Activated naive CD4-positive, alpha-beta T cell treated with anti-CD3 and anti-CD28 coated beads, Interleukin-2, amount 10 ng/mL, durations not matched to agents 7 days and 5 days (primary cell): ENCODE data around the gene TMEM181.
"Not testable (repeated sequence)": the region's sequence is repeated elsewhere in the genome, so short reads cannot be mapped to it uniquely, and the experiment has no call there.

Experiments
- CTCF ChIA-PET: fragments of 350-600 bp; sonication (Branson Sonifier 250); formaldehyde crosslinking; loops from one replicate; lab custom pipeline; 2021; ENCODE audit warnings: antibody characterized with exemption; lab: Charles Lee
- DNase-seq: peaks from one replicate; pipeline ENCODE4 v3.0.0-alpha.2; 2020
- H3K27ac Mint-ChIP-seq: one replicate; pipeline ENCODE4 v1.8.0; 2021; ENCODE audit warnings: mild to moderate bottlenecking, moderate library complexity, mixed read lengths
- H3K27me3 Mint-ChIP-seq: one replicate; pipeline ENCODE4 v1.8.0; 2021; ENCODE audit warnings: mild to moderate bottlenecking, mixed read lengths
- H3K36me3 Mint-ChIP-seq: one replicate; pipeline ENCODE4 v1.8.0; 2021; ENCODE audit warnings: mixed read lengths
- H3K4me1 Mint-ChIP-seq: one replicate; pipeline ENCODE4 v1.8.0; 2021; ENCODE audit warnings: mixed read lengths
- H3K4me3 Mint-ChIP-seq: one replicate; pipeline ENCODE4 v1.8.0; 2021; ENCODE audit warnings: mild to moderate bottlenecking, moderate library complexity, mixed read lengths
- H3K9me3 Mint-ChIP-seq: one replicate; pipeline ENCODE4 v1.8.0; 2021; ENCODE audit warnings: mixed read lengths

Gene TMEM181

DNA sequence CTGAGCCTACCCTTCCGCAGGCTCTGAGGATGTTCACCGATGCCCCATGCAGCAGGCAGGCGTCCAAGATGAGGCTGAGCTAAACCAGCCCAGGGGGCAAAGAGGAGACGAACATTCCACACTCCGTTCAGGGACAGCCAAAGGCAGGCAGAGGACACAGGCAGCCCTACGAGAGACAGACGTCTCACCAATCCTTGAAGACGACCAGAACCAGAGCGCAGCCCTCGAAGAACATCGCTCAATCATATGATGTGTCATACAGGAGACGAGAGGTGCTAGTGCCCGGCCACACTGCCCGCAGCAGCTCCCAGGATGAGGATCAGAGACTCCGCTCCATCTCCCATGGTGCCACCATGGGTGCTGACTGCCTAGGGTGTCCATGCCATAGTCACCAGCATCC lies 35.6 kb upstream of the TMEM181 start:
- Mint-ChIP-seq H3K9me3 (no peaks in the 10 kb centered on the region), H3K36me3 (peaks cover 3% of the 10 kb centered on the region), H3K27me3 (peaks cover 79% of the 10 kb centered on the region), H3K4me1 (no peaks in the 10 kb centered on the region), H3K27ac (no peak overlapping the region), H3K4me3 (no peak overlapping the region)
- CTCF ChIA-PET = no interaction called here
- DNase-seq = no peak

DNA sequence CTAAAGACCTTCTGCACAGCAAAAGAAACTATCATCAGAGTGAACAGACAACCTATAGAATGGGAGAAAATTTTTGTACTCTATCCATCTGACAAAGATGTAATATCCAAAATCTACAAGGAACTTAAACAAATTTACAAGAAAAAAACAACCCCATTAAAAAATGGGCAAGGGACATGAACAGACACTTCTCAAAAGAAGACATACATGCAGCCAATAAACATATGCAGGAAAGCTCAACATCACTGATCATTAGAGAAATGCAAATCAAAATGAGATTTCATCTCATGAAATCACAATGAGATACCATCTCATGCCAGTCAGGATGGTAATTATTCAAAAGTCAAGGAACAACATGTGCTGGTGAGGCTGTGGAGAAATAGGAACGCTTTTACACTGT lies 32.0 kb upstream of the TMEM181 start:
- DNase-seq, H3K27ac Mint-ChIP-seq, H3K4me3 Mint-ChIP-seq, H3K4me1 Mint-ChIP-seq, H3K9me3 Mint-ChIP-seq, H3K36me3 Mint-ChIP-seq, CTCF ChIA-PET: not testable (repeated sequence)
- peaks cover 66% of the 10 kb centered on the region for H3K27me3 Mint-ChIP-seq

DNA sequence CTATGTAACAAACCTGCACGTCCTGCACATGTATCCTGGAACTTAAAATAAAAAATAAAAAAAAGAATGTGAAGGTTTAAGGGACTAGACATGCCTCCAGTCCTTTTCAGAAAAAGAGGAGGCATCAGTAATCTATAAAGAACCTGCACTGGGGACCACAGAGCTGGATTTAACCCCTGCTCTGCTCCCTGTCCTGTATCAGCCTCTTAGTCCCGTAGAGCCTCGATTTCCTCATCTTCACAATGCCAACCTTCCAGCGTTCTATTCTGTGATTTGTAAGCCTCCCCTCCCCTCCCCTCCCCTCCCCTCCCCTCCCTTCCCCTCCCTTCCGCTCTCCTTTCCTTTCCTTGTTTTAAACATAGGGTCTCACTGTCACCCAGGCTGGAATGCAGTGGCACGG lies 31.1 kb upstream of the TMEM181 start:
- Mint-ChIP-seq H3K36me3 (peaks cover 3% of the 10 kb centered on the region), H3K27me3 (peaks cover 62% of the 10 kb centered on the region), H3K27ac (no peak overlapping the region), H3K4me1 (no peaks in the 10 kb centered on the region), H3K9me3 (no peaks in the 10 kb centered on the region), H3K4me3 (no peak overlapping the region)
- CTCF ChIA-PET = no interaction called here
- DNase-seq = no peak

DNA sequence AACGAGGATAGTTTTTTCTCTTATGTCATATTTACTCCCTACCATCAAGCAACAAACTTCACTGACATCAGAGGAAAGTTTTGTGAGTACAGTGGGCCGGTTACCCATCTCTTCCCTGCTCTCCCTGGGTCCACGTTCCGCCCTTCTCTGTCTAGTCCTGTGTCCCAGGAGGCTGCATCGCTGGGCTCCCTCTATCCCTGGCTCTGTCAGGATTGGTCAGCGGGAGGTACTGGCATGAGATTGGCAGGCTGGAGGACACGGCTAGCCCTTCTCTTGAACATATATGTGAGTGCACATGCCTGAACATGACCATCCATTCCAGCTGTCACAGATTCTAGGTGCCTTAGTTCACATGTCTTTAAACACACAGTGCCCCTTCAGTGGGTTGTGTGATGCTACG lies 30.3 kb upstream of the TMEM181 start:
- Mint-ChIP-seq H3K9me3 (no peaks in the 10 kb centered on the region), H3K36me3 (peaks cover 3% of the 10 kb centered on the region), H3K4me3 (no peak overlapping the region), H3K27ac (no peak overlapping the region), H3K27me3 (peaks cover 57% of the 10 kb centered on the region), H3K4me1 (no peaks in the 10 kb centered on the region)
- no peak for DNase-seq
- CTCF ChIA-PET = no interaction called here

DNA sequence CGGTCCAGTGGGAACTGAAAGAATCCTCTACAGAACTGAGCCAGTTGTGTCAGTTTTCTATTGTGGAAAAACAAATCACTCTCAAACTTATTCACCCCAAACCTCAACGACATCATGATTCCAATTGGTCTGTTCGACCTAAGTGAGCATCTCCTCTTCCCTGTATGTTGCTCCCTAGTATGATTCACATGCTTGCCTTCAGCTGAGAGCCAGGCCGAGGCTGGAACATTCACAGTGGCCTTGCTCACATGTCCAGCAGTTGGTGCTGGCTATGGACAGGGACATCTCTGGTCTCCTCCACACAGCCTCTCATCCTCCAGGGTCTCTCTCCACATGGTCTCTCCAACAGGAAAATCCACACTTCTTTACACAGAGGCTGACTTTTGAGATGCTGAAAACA lies 28.3 kb upstream of the TMEM181 start:
- H3K27me3 Mint-ChIP-seq = peaks cover 53% of the 10 kb centered on the region
- CTCF ChIA-PET = interaction anchor here (0.6 kb wide), 1 partner anchor 552 kb away, joined by 3 read pairs; no protein-coding TSS in a partner anchor

DNA sequence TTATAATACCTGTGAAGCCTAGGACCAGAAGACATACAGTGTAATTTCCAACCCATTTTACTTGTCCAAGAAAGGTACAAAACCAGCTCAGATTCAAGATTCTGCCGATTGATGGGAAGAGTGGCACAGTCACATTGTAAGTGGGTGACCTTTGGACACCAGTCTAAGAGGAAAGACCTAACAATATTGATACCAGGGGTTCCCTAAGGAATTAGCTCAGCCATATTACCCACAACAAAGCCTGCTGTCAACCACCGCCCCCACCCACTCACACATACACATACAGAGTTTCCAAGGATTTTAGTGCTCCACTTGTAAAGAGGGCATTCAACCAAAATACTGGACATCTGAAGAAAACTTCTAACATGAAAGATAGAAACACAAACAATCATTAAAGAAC lies 27.9 kb upstream of the TMEM181 start:
- CTCF ChIA-PET = no interaction called here
- Mint-ChIP-seq H3K9me3 (no peaks in the 10 kb centered on the region), H3K27me3 (peaks cover 53% of the 10 kb centered on the region), H3K36me3 (peaks cover 3% of the 10 kb centered on the region), H3K4me1 (peaks cover 4% of the 10 kb centered on the region), H3K27ac (no peak overlapping the region), H3K4me3 (no peak overlapping the region)
- no peak for DNase-seq

More for the DNA sequence above, 28.3 kb upstream of the TMEM181 start:
- Mint-ChIP-seq H3K4me1 (peaks cover 4% of the 10 kb centered on the region), H3K36me3 (peaks cover 3% of the 10 kb centered on the region), H3K9me3 (no peaks in the 10 kb centered on the region), H3K27ac (no peak overlapping the region), H3K4me3 (no peak overlapping the region)
- DNase-seq = no peak

DNA sequence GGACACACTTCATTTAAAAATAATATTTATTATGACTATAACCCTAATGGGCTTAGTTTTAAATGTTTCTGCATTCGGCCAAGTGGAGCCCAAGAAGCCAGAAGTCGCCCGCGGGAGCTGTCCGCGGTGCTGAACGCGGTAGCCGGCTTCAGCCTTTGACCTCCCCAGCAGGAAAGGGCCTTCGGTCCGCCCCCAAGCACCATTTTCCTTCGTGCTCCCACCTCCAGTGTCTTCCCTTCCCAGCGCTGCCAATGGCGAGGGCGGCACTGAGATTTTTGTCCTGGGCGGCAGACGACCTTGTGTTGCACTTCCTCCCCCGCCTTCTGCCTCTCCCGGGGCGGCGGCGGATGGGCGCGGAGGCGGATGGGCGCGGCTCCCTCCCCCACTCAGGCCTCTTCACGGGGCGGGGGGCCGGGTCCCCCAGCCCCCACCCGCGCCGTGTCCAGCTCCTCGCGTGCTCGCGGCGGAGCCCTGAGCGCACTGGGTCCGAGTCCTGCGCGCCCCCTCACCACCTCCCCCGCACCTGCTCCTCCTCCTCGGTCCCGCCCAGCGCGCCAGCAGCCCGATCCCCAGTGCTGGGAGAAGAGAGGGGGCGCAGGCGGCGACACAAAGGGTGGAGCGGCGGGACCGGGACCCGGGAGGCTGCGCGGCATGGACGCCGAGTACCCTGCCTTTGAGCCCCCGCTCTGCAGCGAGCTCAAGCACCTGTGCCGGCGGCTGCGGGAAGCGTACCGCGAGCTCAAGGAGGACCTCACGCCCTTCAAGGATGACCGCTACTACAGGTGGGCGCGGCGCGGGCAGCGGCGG lies 23.6 kb upstream of the TMEM181 start:
- Mint-ChIP-seq H3K27ac (no peak overlapping the region), H3K9me3 (no peaks in the 10 kb centered on the region), H3K27me3 (peaks cover 72% of the 10 kb centered on the region), H3K4me1 (peaks cover 11% of the 10 kb centered on the region), H3K4me3 (peak overlapping the region; percentile 75), H3K36me3 (no peaks in the 10 kb centered on the region)
- peak; percentile 87 for DNase-seq
- CTCF ChIA-PET = interaction anchor here (0.8 kb wide), 1 partner anchor 403 kb away, joined by 3 read pairs; no protein-coding TSS in a partner anchor

DNA sequence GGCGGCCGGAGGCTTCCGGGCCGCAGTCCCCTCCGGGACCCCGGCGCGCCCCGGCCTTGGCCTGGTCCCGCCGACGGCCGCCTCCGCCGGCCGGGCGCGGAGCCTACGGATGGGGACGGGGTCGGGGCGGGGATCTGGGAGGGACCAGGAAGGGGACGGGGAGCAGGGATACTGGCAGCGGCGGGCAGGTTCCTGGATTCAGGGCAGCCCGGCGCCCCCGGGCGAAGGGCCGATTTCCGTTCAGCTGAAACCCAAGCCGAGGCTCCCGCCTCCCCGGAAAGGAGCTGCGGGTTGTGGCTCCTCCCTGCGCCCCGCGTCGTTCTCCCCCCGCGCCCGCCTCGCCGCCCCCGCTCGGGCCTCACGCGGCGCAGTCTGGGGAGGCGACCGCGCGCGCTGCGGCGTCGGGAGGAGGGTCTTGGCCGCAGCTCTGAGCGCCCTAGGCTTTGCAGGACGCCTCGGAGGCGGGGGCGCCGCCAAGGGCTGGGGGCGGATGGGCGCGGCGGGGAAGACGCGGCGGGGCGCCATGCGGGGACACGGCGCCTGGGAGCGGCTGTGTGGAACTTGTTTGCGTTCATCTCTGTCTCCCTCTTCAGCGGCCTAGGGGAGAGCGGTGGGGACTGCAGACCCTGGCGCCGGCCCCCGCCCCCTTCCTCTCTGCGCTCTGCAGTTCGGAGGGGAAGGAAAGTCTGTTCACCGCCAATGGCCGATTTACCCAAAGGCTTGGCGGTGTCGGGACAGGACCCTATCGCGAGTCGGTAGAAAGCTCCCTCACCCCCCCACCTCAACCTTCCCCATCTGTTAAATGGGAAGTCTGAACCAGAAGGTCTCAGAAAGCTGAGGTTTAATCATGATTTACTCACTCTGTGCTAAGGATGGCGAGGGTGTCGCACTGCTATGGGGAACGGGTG lies 22.7 kb upstream of the TMEM181 start:
- Mint-ChIP-seq H3K9me3 (no peaks in the 10 kb centered on the region), H3K36me3 (no peaks in the 10 kb centered on the region), H3K4me1 (peaks cover 11% of the 10 kb centered on the region), H3K27me3 (peaks cover 68% of the 10 kb centered on the region), H3K27ac (no peak overlapping the region), H3K4me3 (peak overlapping the region; percentile 55)
- DNase-seq = peak; percentile 67
- CTCF ChIA-PET = interaction anchor here (0.8 kb wide), 1 partner anchor 404 kb away, joined by 3 read pairs; no protein-coding TSS in a partner anchor

DNA sequence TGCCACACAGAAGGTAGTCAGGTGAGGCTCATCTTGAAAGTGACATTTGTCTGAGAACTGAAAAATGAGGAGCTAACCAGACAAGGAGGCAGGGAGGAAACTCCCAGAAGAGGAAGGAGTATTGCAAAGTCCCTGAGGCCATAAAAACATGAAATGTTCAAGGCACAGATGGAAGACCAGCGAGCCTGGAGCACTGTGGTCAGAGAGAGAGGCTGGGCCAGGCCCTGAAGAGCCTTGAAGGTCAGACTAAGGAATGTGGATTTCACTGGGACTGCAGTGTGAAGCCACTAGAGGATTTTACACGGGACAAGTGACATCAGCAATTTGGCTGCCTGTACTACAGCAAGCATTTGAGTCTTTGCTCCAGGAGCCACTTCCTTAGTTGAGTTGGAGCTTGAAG lies 21.1 kb upstream of the TMEM181 start:
- Mint-ChIP-seq H3K27ac (no peak overlapping the region), H3K27me3 (peaks cover 68% of the 10 kb centered on the region), H3K4me3 (peak overlapping the region; percentile 23)

DNA sequence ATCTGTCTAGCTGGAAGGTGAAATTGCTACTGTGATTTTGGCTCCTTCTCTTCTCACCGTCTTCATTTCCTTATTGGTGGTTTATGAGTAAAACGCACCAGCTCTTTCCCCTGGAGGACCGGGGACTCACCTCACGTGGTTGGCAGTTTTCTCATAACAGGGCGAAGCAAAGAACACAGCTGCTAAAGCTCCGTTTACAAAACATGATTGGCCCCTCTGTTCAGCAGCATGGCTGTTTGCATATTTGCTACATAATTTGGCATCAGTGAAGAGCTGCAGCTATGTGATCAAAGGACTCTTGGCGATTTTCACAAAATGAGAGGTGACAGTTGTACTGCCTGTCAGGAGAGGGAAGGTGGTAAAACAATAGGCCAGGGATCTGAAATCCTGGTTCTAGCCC lies 20.5 kb upstream of the TMEM181 start:
- Mint-ChIP-seq H3K4me3 (no peak overlapping the region), H3K4me1 (peaks cover 11% of the 10 kb centered on the region), H3K27ac (no peak overlapping the region), H3K27me3 (peaks cover 68% of the 10 kb centered on the region), H3K36me3 (no peaks in the 10 kb centered on the region), H3K9me3 (no peaks in the 10 kb centered on the region)
- DNase-seq = no peak
- CTCF ChIA-PET = interaction anchor here (0.7 to 1.2 kb wide), 2 partner anchors 21 to 66 kb away, joined by 3 read pairs; no protein-coding TSS in a partner anchor

More for the DNA sequence above, 21.1 kb upstream of the TMEM181 start:
- no peak for DNase-seq
- H3K9me3 Mint-ChIP-seq = no peaks in the 10 kb centered on the region
- CTCF ChIA-PET = interaction anchor here (0.7 to 1.2 kb wide), 2 partner anchors 20 to 67 kb away, joined by 3 read pairs; no protein-coding TSS in a partner anchor
- H3K4me1 Mint-ChIP-seq = peaks cover 11% of the 10 kb centered on the region
- H3K36me3 Mint-ChIP-seq = no peaks in the 10 kb centered on the region

DNA sequence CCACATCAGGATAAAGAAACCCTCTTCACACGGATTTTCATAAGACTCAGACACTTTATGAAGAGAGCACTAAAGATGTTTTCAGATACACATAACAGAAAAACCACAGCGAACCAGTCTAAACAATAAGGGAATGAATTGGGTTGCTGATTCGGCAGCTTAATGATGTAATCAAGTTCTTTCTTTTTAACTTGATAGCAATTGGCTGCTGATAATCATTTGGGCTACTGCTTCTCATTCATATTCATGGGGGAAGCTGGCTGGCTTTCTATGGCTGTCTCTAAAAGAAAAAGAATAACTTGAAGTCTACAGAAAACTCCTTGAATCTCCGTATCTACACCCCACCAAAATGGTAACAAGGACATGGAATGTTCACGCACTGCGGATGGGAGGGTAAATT lies 20.0 kb upstream of the TMEM181 start:
- Mint-ChIP-seq H3K9me3 (no peaks in the 10 kb centered on the region), H3K4me3 (no peak overlapping the region), H3K27ac (no peak overlapping the region), H3K27me3 (peaks cover 69% of the 10 kb centered on the region), H3K36me3 (no peaks in the 10 kb centered on the region), H3K4me1 (peaks cover 11% of the 10 kb centered on the region)
- CTCF ChIA-PET = interaction anchor here (0.8 to 1.2 kb wide), 2 partner anchors 21 to 151 kb away, joined by 3 to 4 read pairs; no protein-coding TSS in a partner anchor
- DNase-seq = no peak

DNA sequence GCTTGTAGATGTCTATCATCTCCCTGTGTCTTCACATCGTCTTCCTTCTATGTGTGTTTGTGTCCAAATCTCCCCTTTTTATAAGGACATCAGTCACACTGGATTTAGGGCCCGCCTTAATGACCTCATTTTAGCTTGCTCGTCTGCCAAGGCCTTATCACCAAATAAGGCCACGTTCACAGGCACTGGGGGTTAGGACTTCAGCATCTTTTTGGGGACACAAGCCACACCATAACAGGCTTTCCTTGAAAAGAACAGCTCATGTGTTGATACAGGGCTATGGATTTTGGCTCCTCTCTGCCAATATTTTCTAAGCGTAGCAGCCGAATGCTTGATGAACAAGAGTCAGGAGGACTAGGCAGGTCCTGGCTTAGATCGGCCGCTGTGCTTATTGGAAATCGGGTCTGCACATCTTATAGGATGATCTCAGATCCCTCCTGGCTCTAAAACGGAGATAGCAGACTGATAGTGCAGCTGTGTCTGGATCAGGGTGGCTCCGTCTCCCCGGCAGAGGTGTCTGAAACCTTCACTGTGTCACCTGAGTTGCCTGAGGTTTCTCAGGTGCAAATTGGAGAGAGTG lies 16.2 kb upstream of the TMEM181 start:
- no peaks in the 10 kb centered on the region for H3K4me1 Mint-ChIP-seq
- H3K27me3 Mint-ChIP-seq = peaks cover 57% of the 10 kb centered on the region
- no peak for DNase-seq
- H3K36me3 Mint-ChIP-seq = no peaks in the 10 kb centered on the region
- H3K9me3 Mint-ChIP-seq = no peaks in the 10 kb centered on the region
- H3K27ac Mint-ChIP-seq = no peak overlapping the region
- H3K4me3 Mint-ChIP-seq = no peak overlapping the region
- CTCF ChIA-PET = interaction anchor here (1.6 kb wide), 1 partner anchor 25 kb away, joined by 4 read pairs; no protein-coding TSS in a partner anchor

DNA sequence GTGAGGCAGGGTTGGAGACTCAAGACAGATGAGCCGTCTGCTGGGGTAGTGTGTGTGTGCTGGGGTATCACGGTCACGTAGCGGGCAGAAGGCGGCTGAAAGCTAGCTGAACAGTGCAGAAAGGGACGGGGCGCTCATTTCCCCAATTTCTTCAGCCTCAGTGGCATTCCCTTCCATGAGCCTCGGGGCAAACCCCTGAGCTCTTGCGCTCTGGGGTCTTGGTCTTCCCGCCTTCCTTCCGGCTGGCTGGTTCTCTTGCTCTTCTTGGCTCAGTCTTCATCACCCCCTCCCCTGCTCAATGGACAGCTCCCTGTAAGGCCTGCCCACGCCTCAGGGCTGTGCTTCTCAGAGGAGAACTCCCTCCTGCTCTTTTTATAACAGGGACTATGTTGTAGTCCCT lies 15.5 kb upstream of the TMEM181 start:
- Mint-ChIP-seq H3K27me3 (peaks cover 50% of the 10 kb centered on the region), H3K4me1 (no peaks in the 10 kb centered on the region), H3K9me3 (no peaks in the 10 kb centered on the region), H3K36me3 (no peaks in the 10 kb centered on the region), H3K4me3 (no peak overlapping the region), H3K27ac (no peak overlapping the region)
- no peak for DNase-seq
- CTCF ChIA-PET = interaction anchor here (1.6 kb wide), 1 partner anchor 26 kb away, joined by 4 read pairs; no protein-coding TSS in a partner anchor
